ENCODE data around the gene SLC22A14. TPM values are rescaled to one million over a fixed set of nuclear protein-coding genes. Genes with fewer than 3 reads are reported as not detected.

Gene SLC22A14
- total and polyA plus RNA-seq, 10 of the 15 experiments (the other 5 are each of a cell fraction or from before 2014, with no cell fraction given), result not detected

GRCh38 chr3:38366082-38366481 lies 84.0 kb downstream of the SLC22A14 start:
- ChIA-PET RAD21 (ENCODE audit: unreplicated experiment) (no interaction called here), POLR2A (interaction anchor here (0.6 kb wide), 1 partner anchor 13 kb away, joined by 3 read pairs; no protein-coding TSS in a partner anchor), SMC1A (ENCODE audit: uncharacterized antibody, unreplicated experiment) (no interaction called here), CTCF (no interaction called here)
- Histone ChIP-seq H3K79me2 (ENCODE audit: control insufficient read depth, insufficient read depth, low read length) (no peaks in the 10 kb centered on the region), H4K20me1 (ENCODE audit: control insufficient read depth, insufficient read depth) (no peaks in the 10 kb centered on the region), H3K36me3 (ENCODE audit: control insufficient read depth in 2 of 2, insufficient read depth in 2 of 2, low read length in 1 of 2) (peaks cover 0 to 8% of the 10 kb centered on the region in 2 experiments; a peak in 3 of 4 replicates), H2AFZ (ENCODE audit: control insufficient read depth, low read depth, low read length) (no peak overlapping the region), H3K4me1 (ENCODE audit: control insufficient read depth, insufficient read depth, low read length) (no peaks in the 10 kb centered on the region), H3K27ac (ENCODE audit: control insufficient read depth, insufficient read depth) (no peak overlapping the region), H3K9me3 (replicated peaks; ENCODE audit: control insufficient read depth, insufficient read depth, low read length) (no peaks in the 10 kb centered on the region), H3K9ac (ENCODE audit: control insufficient read depth, insufficient read depth, low read length) (no peak overlapping the region), H3K4me2 (ENCODE audit: control insufficient read depth, insufficient read depth) (no peak overlapping the region), H3K4me3 (no peak overlapping the region), H3K27me3 (replicated peaks in 1 of 2; ENCODE audit: control insufficient read depth in 2 of 2, insufficient read depth in 2 of 2, low read length in 1 of 2) (no peaks in the 10 kb centered on the region)
- ATAC-seq, result no peak
- FAIRE-seq, result no peak
- no TSS peak for BruUV-seq (replicated peaks)
- DNase-seq (ENCODE audit: low read depth, low spot score), result no peak
- TF ChIP-seq YY1 (IDR thresholded peaks at IDR 0.05; ENCODE audit: low read depth, low read length), result no peak
- TF ChIP-seq RAD21 (IDR thresholded peaks at IDR 0.05; ENCODE audit: insufficient read depth, low read depth, low read length), result no peak
- TF ChIP-seq ZBTB33 (IDR thresholded peaks at IDR 0.05), result no peak
- no peak for TF ChIP-seq SREBF1 (IDR thresholded peaks at IDR 0.05; ENCODE audit: low read length)
- TF ChIP-seq EED (IDR thresholded peaks at IDR 0.05; ENCODE audit: low read depth), result no peak
- TF ChIP-seq SMC3 (IDR thresholded peaks at IDR 0.05; ENCODE audit: borderline replicate concordance, low read length), result no peak
- no peak for TF ChIP-seq RELA (IDR thresholded peaks at IDR 0.05; ENCODE audit: borderline replicate concordance, partially characterized antibody)
- no peak for TF ChIP-seq FOS (IDR thresholded peaks at IDR 0.05; ENCODE audit: borderline replicate concordance, extremely low read depth, insufficient read length)
- TF ChIP-seq CBFB (IDR thresholded peaks at IDR 0.05; ENCODE audit: low read depth), result no peak
- no peak for TF ChIP-seq CEBPB (IDR thresholded peaks at IDR 0.05; ENCODE audit: borderline replicate concordance in 1 of 2, low read depth in 2 of 2, low read length in 2 of 2)
- no peak for TF ChIP-seq RELB (IDR thresholded peaks at IDR 0.05; ENCODE audit: low read depth)
- TF ChIP-seq EP300 (IDR thresholded peaks at IDR 0.05; ENCODE audit: borderline replicate concordance in 1 of 2, control insufficient read depth in 1 of 2, low read depth in 2 of 2, low read length in 2 of 2), result no peak
- no peak for TF ChIP-seq RCOR1 (conservative IDR thresholded peaks at IDR 0.05; ENCODE audit: low read depth, low read length)
- TF ChIP-seq HCFC1 (IDR thresholded peaks at IDR 0.05; ENCODE audit: low read length), result no peak
- no peak for TF ChIP-seq ZNF687 (IDR thresholded peaks at IDR 0.05)
- TF ChIP-seq STAT1 (conservative IDR thresholded peaks at IDR 0.05), result no peak
- intact Hi-C loops (cut with micrococcal nuclease; ENCODE audit: unreplicated experiment), result loop anchor here (5.0 kb wide), 1 partner anchor 116 kb away; no protein-coding TSS in a partner anchor
- 98% methylated on average over 3 of the region's 3 CpGs for WGBS (ENCODE audit: insufficient coverage, insufficient replicate concordance, low lambda C conversion rate, missing lambda C conversion rate)
- in situ Hi-C loops (cut with MboI), result no loop called here
